HEK293 (cell line): ENCODE measurements around the gene TEC.

Source experiments
- CTCF ChIA-PET: fragments of 350-600 bp; formaldehyde crosslinking; extraction: SDS; loops from one replicate; lab custom pipeline; 2021; ENCODE audit warnings: antibody characterized with exemption; lab: Yijun Ruan, JAX
- POLR2A ChIA-PET: fragments of 300-600 bp; formaldehyde crosslinking; extraction: SDS; loops from one replicate; lab custom pipeline; 2020; ENCODE audit warnings: antibody characterized with exemption, inconsistent platforms; lab: Yijun Ruan, JAX
- H3K27ac ChIP-seq: fragments of 200-500 bp; sonication (Bioruptor generic); 2 replicates; pipeline ENCODE4 v1.5.1; 2014; ENCODE audit warnings: low read depth, low read length, control low read depth, inconsistent platforms; ENCODE audit errors: extremely low read depth
- H3K36me3 ChIP-seq, 2 experiments: fragments of 200-500 bp in 1 of 2; sonication (Bioruptor generic) in 1 of 2; 1 replicate in 1 of 2; 2 replicates in 1 of 2; pipeline ENCODE4 v1.5.1; 2014 to 2017; ENCODE audit warnings: inconsistent platforms in 2 of 2, low read length in 2 of 2; ENCODE audit not compliant: control insufficient read depth in 2 of 2, insufficient read depth in 1 of 2
- H3K4me1 ChIP-seq: fragments of 200-500 bp; sonication (Bioruptor generic); 2 replicates; pipeline ENCODE4 v1.5.1; 2014; ENCODE audit warnings: mild to moderate bottlenecking, low read length, inconsistent platforms; ENCODE audit not compliant: control insufficient read depth, insufficient read depth
- H3K4me3 ChIP-seq: 2 replicates; pipeline ENCODE4 v1.5.1; 2011; ENCODE audit warnings: low read depth, mild to moderate bottlenecking, control low read depth, low read length, moderate library complexity
- H3K9me3 ChIP-seq: fragments of 200-500 bp; sonication (Bioruptor generic); 2 replicates; pipeline ENCODE4 v1.5.1; 2014; ENCODE audit warnings: low read depth, low read length, inconsistent platforms; ENCODE audit not compliant: control insufficient read depth, insufficient read depth
- CTCF ChIP-seq: fragments of 450-650 bp; formaldehyde crosslinking; IDR thresholded peaks from 2 replicates; pipeline ENCODE4 v1.5.1; 2016; ENCODE audit warnings: missing biosample characterization, missing genetic modification characterization
- IKZF3 ChIP-seq: fragments of 450-650 bp; IDR thresholded peaks from 2 replicates; pipeline ENCODE4 v1.5.0; 2018; ENCODE audit warnings: missing biosample characterization, mild to moderate bottlenecking, missing genetic modification characterization, moderate library complexity
- KLF8 ChIP-seq: fragments of 450-650 bp; formaldehyde crosslinking; IDR thresholded peaks from 2 replicates; pipeline ENCODE4 v1.5.1; 2016; ENCODE audit warnings: missing biosample characterization, missing genetic modification characterization
- MYNN ChIP-seq: fragments of 450-650 bp; formaldehyde crosslinking; IDR thresholded peaks from 2 replicates; pipeline ENCODE4 v1.5.1; 2016; ENCODE audit warnings: missing biosample characterization, missing genetic modification characterization, borderline replicate concordance
- PATZ1 ChIP-seq: fragments of 450-650 bp; formaldehyde crosslinking; IDR thresholded peaks from 2 replicates; pipeline ENCODE4 v1.5.1; 2016; ENCODE audit warnings: missing biosample characterization, missing genetic modification characterization
- RBAK ChIP-seq: fragments of 450-650 bp; formaldehyde crosslinking; IDR thresholded peaks from 2 replicates; pipeline ENCODE4 v1.5.1; 2016; ENCODE audit warnings: missing biosample characterization, missing genetic modification characterization
- SCRT2 ChIP-seq: fragments of 450-650 bp; formaldehyde crosslinking; IDR thresholded peaks from 2 replicates; pipeline ENCODE4 v1.5.1; 2016; ENCODE audit warnings: missing biosample characterization, missing genetic modification characterization
- ZBTB17 ChIP-seq: fragments of 450-650 bp; formaldehyde crosslinking; IDR thresholded peaks from 2 replicates; pipeline ENCODE4 v1.5.1; 2016; ENCODE audit warnings: missing biosample characterization, missing genetic modification characterization
- ZBTB48 ChIP-seq: fragments of 450-650 bp; formaldehyde crosslinking; IDR thresholded peaks from 2 replicates; pipeline ENCODE4 v1.5.1; 2016; ENCODE audit warnings: missing biosample characterization, missing genetic modification characterization
- ZFHX2 ChIP-seq: fragments of 450-650 bp; formaldehyde crosslinking; conservative IDR thresholded peaks from 2 replicates; pipeline ENCODE4 v1.5.1; 2016; ENCODE audit warnings: missing biosample characterization, missing genetic modification characterization
- ZIC2 ChIP-seq: fragments of 450-650 bp; formaldehyde crosslinking; IDR thresholded peaks from 2 replicates; pipeline ENCODE4 v1.5.1; 2016; ENCODE audit warnings: missing biosample characterization, missing genetic modification characterization
- ZNF114 ChIP-seq: fragments of 450-650 bp; formaldehyde crosslinking; IDR thresholded peaks from 2 replicates; pipeline ENCODE4 v1.5.0; 2017; ENCODE audit warnings: missing biosample characterization, missing genetic modification characterization
- ZNF174 ChIP-seq: fragments of 450-650 bp; formaldehyde crosslinking; IDR thresholded peaks from 2 replicates; pipeline ENCODE4 v1.5.0; 2017; ENCODE audit warnings: missing biosample characterization, mild to moderate bottlenecking, missing genetic modification characterization
- ZNF175 ChIP-seq: fragments of 450-650 bp; formaldehyde crosslinking; IDR thresholded peaks from 2 replicates; pipeline ENCODE4 v1.5.1; 2016; ENCODE audit warnings: missing biosample characterization, missing genetic modification characterization
- ZNF202 ChIP-seq: fragments of 450-650 bp; formaldehyde crosslinking; IDR thresholded peaks from 2 replicates; pipeline ENCODE4 v1.5.1; 2016; ENCODE audit warnings: missing biosample characterization, missing genetic modification characterization, borderline replicate concordance
- ZNF214 ChIP-seq: fragments of 450-650 bp; formaldehyde crosslinking; IDR thresholded peaks from 2 replicates; pipeline ENCODE4 v1.5.1; 2017; ENCODE audit warnings: missing biosample characterization, mild to moderate bottlenecking, missing genetic modification characterization, borderline replicate concordance
- ZNF221 ChIP-seq: fragments of 450-650 bp; formaldehyde crosslinking; IDR thresholded peaks from 2 replicates; pipeline ENCODE4 v1.5.1; 2017; ENCODE audit warnings: missing biosample characterization, missing genetic modification characterization, borderline replicate concordance
- ZNF26 ChIP-seq: fragments of 450-650 bp; formaldehyde crosslinking; IDR thresholded peaks from 2 replicates; pipeline ENCODE4 v1.5.1; 2016; ENCODE audit warnings: missing biosample characterization, missing genetic modification characterization
- ZNF266 ChIP-seq: fragments of 450-650 bp; formaldehyde crosslinking; IDR thresholded peaks from 2 replicates; pipeline ENCODE4 v1.5.1; 2016; ENCODE audit warnings: missing biosample characterization, missing genetic modification characterization, low read depth
- ZNF335 ChIP-seq: fragments of 450-650 bp; formaldehyde crosslinking; conservative IDR thresholded peaks from 2 replicates; pipeline ENCODE4 v1.5.1; 2016; ENCODE audit warnings: missing biosample characterization, missing genetic modification characterization
- ZNF341 ChIP-seq: fragments of 450-650 bp; formaldehyde crosslinking; IDR thresholded peaks from 2 replicates; pipeline ENCODE4; 2016; ENCODE audit warnings: low read depth, missing biosample characterization, missing genetic modification characterization
- ZNF404 ChIP-seq: fragments of 450-650 bp; formaldehyde crosslinking; IDR thresholded peaks from 2 replicates; pipeline ENCODE4 v1.5.1; 2017; ENCODE audit warnings: missing biosample characterization, missing genetic modification characterization
- ZNF521 ChIP-seq: fragments of 450-650 bp; formaldehyde crosslinking; IDR thresholded peaks from 2 replicates; pipeline ENCODE4 v1.5.1; 2017; ENCODE audit warnings: missing biosample characterization, mild to moderate bottlenecking, missing genetic modification characterization
- ZNF558 ChIP-seq: fragments of 450-650 bp; formaldehyde crosslinking; IDR thresholded peaks from 2 replicates; pipeline ENCODE4 v1.5.1; 2016; ENCODE audit warnings: missing biosample characterization, missing genetic modification characterization
- ZNF596 ChIP-seq: fragments of 450-650 bp; IDR thresholded peaks from 2 replicates; pipeline ENCODE4 v1.5.0; 2018; ENCODE audit warnings: missing biosample characterization, mild to moderate bottlenecking, missing genetic modification characterization, moderate library complexity
- ZNF600 ChIP-seq: fragments of 450-650 bp; formaldehyde crosslinking; IDR thresholded peaks from 2 replicates; pipeline ENCODE4 v1.5.1; 2016; ENCODE audit warnings: missing biosample characterization, missing genetic modification characterization
- ZNF629 ChIP-seq: fragments of 450-650 bp; formaldehyde crosslinking; IDR thresholded peaks from 2 replicates; pipeline ENCODE4 v1.5.1; 2017; ENCODE audit warnings: missing biosample characterization, missing genetic modification characterization
- ZNF660 ChIP-seq: fragments of 450-650 bp; IDR thresholded peaks from 2 replicates; pipeline ENCODE4 v1.5.1; 2018; ENCODE audit warnings: missing biosample characterization, mild to moderate bottlenecking, missing genetic modification characterization
- ZNF677 ChIP-seq: fragments of 450-650 bp; IDR thresholded peaks from 2 replicates; pipeline ENCODE4 v1.5.0; 2018; ENCODE audit warnings: missing biosample characterization, mild to moderate bottlenecking, missing genetic modification characterization, moderate library complexity
- ZSCAN23 ChIP-seq: fragments of 450-650 bp; formaldehyde crosslinking; IDR thresholded peaks from 2 replicates; pipeline ENCODE4 v1.5.1; 2016; ENCODE audit warnings: missing biosample characterization, missing genetic modification characterization
- ZXDB ChIP-seq: fragments of 450-650 bp; formaldehyde crosslinking; IDR thresholded peaks from 2 replicates; pipeline ENCODE4 v1.5.1; 2016; ENCODE audit warnings: missing biosample characterization, missing genetic modification characterization

Gene TEC

GRCh38 chr4:48269861-48270522 lies 354 bp upstream of the TEC start (continued):
- peak; percentile 77 for TF ChIP-seq CTCF (tag by site-specific recombination)
- TF ChIP-seq ZIC2 (tag by site-specific recombination), result 0 out of 2 replicates have a peak, but pooled peaks have one; percentile 14
- peak; percentile 42; the same call in 1 of the 2 replicates for TF ChIP-seq ZNF341 (tag by site-specific recombination)
- TF ChIP-seq ZXDB (tag by site-specific recombination), result 0 out of 2 replicates have a peak, but pooled peaks have one; percentile 29
- TF ChIP-seq ZNF221 (tag by site-specific recombination), result no peak
- TF ChIP-seq IKZF3 (tag by site-specific recombination), result peak; percentile 36; the same call in 1 of the 2 replicates
- peak; percentile 90 for TF ChIP-seq SCRT2
- TF ChIP-seq ZFHX2 (tag by site-specific recombination), result 0 out of 2 replicates have a peak, but pooled peaks have one; percentile 6
- TF ChIP-seq ZNF335 (tag by site-specific recombination), result peak; percentile 59
- TF ChIP-seq PATZ1 (tag by site-specific recombination), result peak; percentile 31; the same call in 1 of the 2 replicates
- TF ChIP-seq ZSCAN23 (tag by site-specific recombination), result no peak
- TF ChIP-seq ZNF521 (tag by site-specific recombination), result no peak
- no peak for TF ChIP-seq ZNF266 (tag by site-specific recombination)
- TF ChIP-seq ZBTB48 (tag by site-specific recombination), result peak; percentile 35; the same call in 1 of the 2 replicates
- TF ChIP-seq ZBTB17 (tag by site-specific recombination), result peak; percentile 37
- 0 out of 2 replicates have a peak, but pooled peaks have one; percentile 18 for TF ChIP-seq KLF8
- 0 out of 2 replicates have a peak, but pooled peaks have one; percentile 27 for TF ChIP-seq ZNF629

GRCh38 chr4:48267574-48267973 lies 2.1 kb downstream of the TEC start:
- no peaks in the 10 kb centered on the region for H3K9me3 ChIP-seq
- TF ChIP-seq ZNF174 (tag by site-specific recombination) (no peak), ZNF214 (tag by site-specific recombination) (no peak)
- TF ChIP-seq, all 188 proteins: peak for 0
- no peak overlapping the region for H3K27ac ChIP-seq
- H3K36me3 ChIP-seq, result no peaks in the 10 kb centered on the region
- CTCF ChIA-PET, result interaction anchor here (0.9 kb wide), 1 partner anchor 14 kb away, joined by 4 read pairs; no protein-coding TSS in a partner anchor
- no peak overlapping the region for H3K4me3 ChIP-seq
- H3K4me1 ChIP-seq, result no peaks in the 10 kb centered on the region
- POLR2A ChIA-PET, result no interaction called here

GRCh38 chr4:48266781-48267180 lies 2.9 kb downstream of the TEC start:
- Histone ChIP-seq H3K36me3 (no peaks in the 10 kb centered on the region), H3K27ac (no peak overlapping the region), H3K9me3 (no peaks in the 10 kb centered on the region), H3K4me1 (no peaks in the 10 kb centered on the region), H3K4me3 (no peak overlapping the region)
- CTCF ChIA-PET, result no interaction called here
- POLR2A ChIA-PET, result no interaction called here
- TF ChIP-seq ZNF596 (tag by site-specific recombination), result no peak
- no peak for TF ChIP-seq ZNF660
- no peak for TF ChIP-seq ZNF114 (tag by site-specific recombination)
- no peak for TF ChIP-seq ZNF677 (tag by site-specific recombination)
- TF ChIP-seq RBAK (tag by site-specific recombination), result no peak
- no peak for TF ChIP-seq ZNF404
- no peak for TF ChIP-seq ZNF26 (tag by site-specific recombination)
- no peak for TF ChIP-seq ZNF600 (tag by site-specific recombination)
- TF ChIP-seq ZNF175, result no peak
- no peak for TF ChIP-seq ZNF558 (tag by site-specific recombination)
- no peak for TF ChIP-seq ZNF202 (tag by site-specific recombination)
- no peak for TF ChIP-seq MYNN (tag by site-specific recombination)
